ENCODE data around the gene ROR2. TPM values are rescaled to one million over a fixed set of nuclear protein-coding genes. Genes with fewer than 3 reads are reported as not detected.

Gene ROR2
- total RNA-seq, 4 donors from 2014 or later = 0.70 to 9.9 (median 4.1) TPM

DNA sequence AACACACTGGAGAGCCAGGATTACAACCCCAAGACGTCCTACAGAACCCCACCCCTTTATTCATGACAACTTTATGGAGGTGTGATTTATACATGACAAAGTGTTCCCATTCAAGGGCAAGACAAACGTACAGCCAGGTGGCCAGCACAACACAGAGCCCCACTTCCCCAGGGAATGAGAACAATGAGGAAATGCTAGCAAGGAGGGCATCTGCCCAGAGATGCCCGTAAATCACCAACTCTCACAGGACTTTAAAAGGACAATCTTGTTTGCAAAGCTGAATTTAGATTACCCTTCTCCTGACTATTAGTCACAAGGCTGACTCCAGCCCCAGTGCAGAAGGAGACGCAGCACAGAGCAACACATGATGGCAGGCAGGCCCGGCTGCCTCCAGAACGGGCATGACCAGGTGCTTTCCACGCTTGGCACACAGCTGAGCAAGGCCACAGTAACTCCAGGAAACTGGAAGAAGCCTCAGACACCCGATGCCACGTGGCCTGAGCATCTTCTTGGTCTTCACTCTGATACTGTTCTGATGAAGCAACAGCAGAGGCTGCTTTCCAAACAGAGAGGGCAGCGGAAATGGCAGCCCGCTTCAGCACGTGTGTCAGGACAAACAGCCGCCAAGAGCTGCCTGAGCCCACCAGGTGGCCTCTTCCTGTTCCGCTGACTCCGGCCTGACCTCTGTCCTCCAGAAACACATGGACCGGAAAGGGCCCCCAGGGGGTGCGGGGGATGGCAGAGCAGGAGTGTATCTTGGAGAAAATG, 51.4 kb downstream of the ROR2 start:
- no peaks in the 10 kb centered on the region for H3K9me3 ChIP-seq
- H3K4me1 ChIP-seq = peaks cover 0 to 38% (median 0%) of the 10 kb centered on the region in 4 donors
- TF ChIP-seq, protein P1, sequence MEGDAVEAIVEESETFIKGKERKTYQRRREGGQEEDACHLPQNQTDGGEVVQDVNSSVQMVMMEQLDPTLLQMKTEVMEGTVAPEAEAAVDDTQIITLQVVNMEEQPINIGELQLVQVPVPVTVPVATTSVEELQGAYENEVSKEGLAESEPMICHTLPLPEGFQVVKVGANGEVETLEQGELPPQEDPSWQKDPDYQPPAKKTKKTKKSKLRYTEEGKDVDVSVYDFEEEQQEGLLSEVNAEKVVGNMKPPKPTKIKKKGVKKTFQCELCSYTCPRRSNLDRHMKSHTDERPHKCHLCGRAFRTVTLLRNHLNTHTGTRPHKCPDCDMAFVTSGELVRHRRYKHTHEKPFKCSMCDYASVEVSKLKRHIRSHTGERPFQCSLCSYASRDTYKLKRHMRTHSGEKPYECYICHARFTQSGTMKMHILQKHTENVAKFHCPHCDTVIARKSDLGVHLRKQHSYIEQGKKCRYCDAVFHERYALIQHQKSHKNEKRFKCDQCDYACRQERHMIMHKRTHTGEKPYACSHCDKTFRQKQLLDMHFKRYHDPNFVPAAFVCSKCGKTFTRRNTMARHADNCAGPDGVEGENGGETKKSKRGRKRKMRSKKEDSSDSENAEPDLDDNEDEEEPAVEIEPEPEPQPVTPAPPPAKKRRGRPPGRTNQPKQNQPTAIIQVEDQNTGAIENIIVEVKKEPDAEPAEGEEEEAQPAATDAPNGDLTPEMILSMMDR (IDR thresholded peaks at IDR 0.05) = no peak
- no peak for TF ChIP-seq POLR2A (IDR thresholded peaks at IDR 0.05)
- H3K36me3 ChIP-seq = no peaks in the 10 kb centered on the region
- no peaks in the 10 kb centered on the region for H3K27me3 ChIP-seq
- H3K27ac ChIP-seq = peak overlapping the region in 1 of 4 donors; percentile 72
- no peak overlapping the region for H3K4me3 ChIP-seq
- no peak for DNase-seq

DNA sequence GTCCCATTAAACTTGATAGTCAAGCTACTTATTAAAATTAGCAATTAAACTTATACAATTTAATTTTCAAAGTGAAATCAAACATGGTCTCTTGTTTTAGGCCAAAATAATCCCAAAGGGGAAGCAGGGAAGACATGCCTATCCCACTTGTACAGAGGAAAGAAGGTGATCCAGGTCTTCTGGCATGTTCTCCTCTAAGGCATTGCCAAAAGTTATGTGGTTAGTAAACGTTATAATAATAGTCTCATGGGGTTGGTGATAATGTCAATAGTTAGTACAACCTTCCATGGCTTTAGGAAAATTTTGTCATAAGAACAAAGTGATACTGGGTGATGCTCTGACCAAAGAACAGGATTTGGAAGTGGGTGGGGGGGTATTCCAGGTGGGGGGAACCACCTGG, 52.8 kb downstream of the ROR2 start:
- H3K27ac ChIP-seq = peak overlapping the region in 1 of 4 donors; percentile 71
- peaks cover 0 to 38% (median 0%) of the 10 kb centered on the region in 4 donors for H3K4me1 ChIP-seq

DNA sequence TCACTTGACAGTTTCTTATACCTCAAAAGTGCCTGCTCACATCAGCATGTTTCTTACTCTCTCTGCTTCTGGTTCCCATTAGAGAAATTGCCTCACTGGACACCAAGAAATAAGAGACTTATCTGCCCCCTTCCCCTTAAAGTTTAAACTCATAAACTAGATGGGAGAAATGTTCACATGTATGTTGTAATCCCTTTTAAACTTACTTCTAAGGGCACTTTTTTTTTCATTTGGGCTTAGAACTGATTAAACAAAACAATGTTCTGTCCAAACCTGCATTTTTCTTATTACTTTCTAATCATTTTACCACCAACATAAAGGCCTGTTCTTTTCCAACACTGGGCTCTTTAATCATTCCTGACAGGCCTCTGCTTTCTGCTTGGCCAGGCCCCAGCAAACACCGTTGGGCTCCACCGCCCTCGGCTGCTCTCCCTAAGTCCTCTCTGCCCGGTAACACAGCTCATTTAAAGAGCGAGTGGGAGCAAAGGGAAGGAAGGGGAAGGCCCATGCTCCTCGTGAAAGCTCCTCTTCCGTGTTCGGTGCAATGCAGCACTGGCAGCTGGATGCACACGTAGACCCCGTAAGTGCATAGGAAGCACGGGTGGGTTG, 53.4 kb downstream of the ROR2 start:
- Histone ChIP-seq H3K27ac (peak overlapping the region in 1 of 4 donors; percentile 71), H3K4me3 (no peak overlapping the region), H3K4me1 (peaks cover 0 to 37% (median 0%) of the 10 kb centered on the region in 4 donors), H3K27me3 (no peaks in the 10 kb centered on the region), H3K36me3 (no peaks in the 10 kb centered on the region), H3K9me3 (no peaks in the 10 kb centered on the region)
- DNase-seq = no peak
- TF ChIP-seq POLR2A (IDR thresholded peaks at IDR 0.05) = no peak
- TF ChIP-seq, protein P1 (IDR thresholded peaks at IDR 0.05) = no peak

More for the DNA sequence above, 52.8 kb downstream of the ROR2 start:
- Histone ChIP-seq H3K27me3 (no peaks in the 10 kb centered on the region), H3K4me3 (no peak overlapping the region), H3K9me3 (no peaks in the 10 kb centered on the region), H3K36me3 (no peaks in the 10 kb centered on the region)
- TF ChIP-seq, protein P1 (IDR thresholded peaks at IDR 0.05) = no peak
- no peak for TF ChIP-seq POLR2A (IDR thresholded peaks at IDR 0.05)
- no peak for DNase-seq

DNA sequence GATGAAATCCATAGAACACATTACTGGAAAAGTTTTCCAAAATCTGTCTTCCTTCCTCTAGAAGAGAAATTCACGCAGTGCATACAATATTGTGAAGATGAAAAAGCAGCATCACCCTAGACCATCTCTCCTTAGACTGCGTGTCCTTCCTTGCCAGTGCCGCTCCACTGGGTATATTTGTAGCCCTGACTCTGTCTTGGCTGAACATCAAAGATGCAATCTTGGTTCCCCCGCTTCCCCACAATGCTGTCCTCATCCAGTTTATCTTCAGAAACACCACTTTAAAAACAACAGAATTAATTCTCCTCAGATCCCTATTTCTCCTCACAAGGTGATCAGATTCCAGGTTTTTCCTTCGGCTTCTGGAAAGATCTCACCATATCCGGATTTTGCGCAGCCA, 53.9 kb downstream of the ROR2 start:
- peak overlapping the region in 1 of 4 donors; percentile 71 for H3K27ac ChIP-seq
- H3K36me3 ChIP-seq = no peaks in the 10 kb centered on the region
- no peak for DNase-seq
- peaks cover 0 to 36% (median 0%) of the 10 kb centered on the region in 4 donors for H3K4me1 ChIP-seq
- no peaks in the 10 kb centered on the region for H3K9me3 ChIP-seq
- TF ChIP-seq, protein P1 (IDR thresholded peaks at IDR 0.05) = no peak
- TF ChIP-seq POLR2A (IDR thresholded peaks at IDR 0.05) = no peak
- no peaks in the 10 kb centered on the region for H3K27me3 ChIP-seq
- H3K4me3 ChIP-seq = no peak overlapping the region

DNA sequence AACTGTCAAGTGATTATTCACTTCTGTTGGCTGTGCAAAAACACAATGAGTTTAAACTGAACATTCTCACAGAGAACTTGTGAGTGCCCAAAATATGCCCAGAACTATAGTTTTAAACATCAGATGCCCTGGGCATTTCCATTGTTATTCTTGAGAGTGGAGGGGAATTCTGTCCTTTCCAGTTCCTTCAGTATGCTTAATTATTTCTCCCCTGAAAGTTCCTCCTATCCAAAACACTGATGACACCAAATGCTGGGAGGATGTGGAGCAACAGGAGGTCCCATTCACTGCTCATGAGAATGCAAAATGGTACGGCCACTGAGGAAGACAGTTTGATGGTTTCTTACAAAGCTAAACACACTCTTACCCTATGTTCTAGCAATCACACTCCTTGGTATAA, 55.5 kb downstream of the ROR2 start:
- no peak for TF ChIP-seq POLR2A (IDR thresholded peaks at IDR 0.05)
- TF ChIP-seq, protein P1 (IDR thresholded peaks at IDR 0.05) = no peak
- Histone ChIP-seq H3K27ac (no peak overlapping the region), H3K9me3 (no peaks in the 10 kb centered on the region), H3K4me3 (no peak overlapping the region), H3K27me3 (no peaks in the 10 kb centered on the region), H3K4me1 (peaks cover 0 to 27% (median 0%) of the 10 kb centered on the region in 4 donors), H3K36me3 (no peaks in the 10 kb centered on the region)
- DNase-seq = no peak

All from Peyer's patch (tissue), 4 donors.